ENCODE measurements around the gene DDX51.

GRCh38 chr12:132089407-132089910 lies 54.7 kb downstream of the DDX51 start:
- no peak for TF ChIP-seq YY1 (IDR thresholded peaks at IDR 0.05; ENCODE audit: low read depth)
- TF ChIP-seq TAF1 (IDR thresholded peaks at IDR 0.05; ENCODE audit: low read depth), result no peak
- no peak for TF ChIP-seq REST (IDR thresholded peaks at IDR 0.05; ENCODE audit: low read depth)
- no peak for TF ChIP-seq FOXM1 (IDR thresholded peaks at IDR 0.05; ENCODE audit: borderline replicate concordance, low read depth)
- TF ChIP-seq TEAD4 (IDR thresholded peaks at IDR 0.05), result no peak
- TF ChIP-seq, protein P1, sequence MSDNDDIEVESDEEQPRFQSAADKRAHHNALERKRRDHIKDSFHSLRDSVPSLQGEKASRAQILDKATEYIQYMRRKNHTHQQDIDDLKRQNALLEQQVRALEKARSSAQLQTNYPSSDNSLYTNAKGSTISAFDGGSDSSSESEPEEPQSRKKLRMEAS (IDR thresholded peaks at IDR 0.05), result no peak
- TF ChIP-seq RAD21 (IDR thresholded peaks at IDR 0.05; ENCODE audit: low read depth), result no peak
